Left kidney (tissue), 2 donors: ENCODE measurements around the gene ZNF789. TPM values are rescaled to one million over a fixed set of nuclear protein-coding genes. Genes with fewer than 3 reads are reported as not detected.

Experiments used
- DNase-seq: peaks from one replicate; pipeline ENCODE4 v3.0.0-alpha.2; 2013
- polyA plus RNA-seq: library from polyadenylated mRNA; unstranded; fragments of 120-200 nt; gene quantifications from one replicate; pipeline ENCODE4 v1.2.1, GENCODE V29; 2013; ENCODE audit not compliant: insufficient read length

The ZNF789 gene
- polyA plus RNA-seq, 1 donor, result 75.5 TPM

- DNase-seq, result no peak
These were observed 15.5 kb upstream of the ZNF789 start for GRCh38 chr7:99457050-99457649.

- no peak for DNase-seq
These were observed 14.8 kb upstream of the ZNF789 start for GRCh38 chr7:99457650-99458493.

GRCh38 chr7:99459087-99459486 lies 13.6 kb upstream of the ZNF789 start:
- no peak for DNase-seq

GRCh38 chr7:99460651-99461050 lies 12.0 kb upstream of the ZNF789 start:
- no peak for DNase-seq

- DNase-seq, result no peak
These were observed 11.5 kb upstream of the ZNF789 start for GRCh38 chr7:99461221-99461620.

GRCh38 chr7:99465421-99465768 lies 7.3 kb upstream of the ZNF789 start:
- DNase-seq, result no peak

GRCh38 chr7:99468336-99468918 lies 4.3 kb upstream of the ZNF789 start:
- DNase-seq, result no peak

GRCh38 chr7:99469381-99470065 lies 3.2 kb upstream of the ZNF789 start:
- no peak for DNase-seq

GRCh38 chr7:99473315-99473596 lies 566 bp downstream of the ZNF789 start:
- DNase-seq, result peak; percentile 31

GRCh38 chr7:99476107-99476506 lies 3.4 kb downstream of the ZNF789 start:
- DNase-seq, result no peak

- no peak for DNase-seq
These were observed 6.1 kb downstream of the ZNF789 start for GRCh38 chr7:99478464-99479440.

GRCh38 chr7:99485094-99485493 lies 12.4 kb downstream of the ZNF789 start:
- DNase-seq, result no peak

GRCh38 chr7:99489235-99489634 lies 16.5 kb downstream of the ZNF789 start:
- DNase-seq, result no peak

GRCh38 chr7:99490878-99491277 lies 18.2 kb downstream of the ZNF789 start:
- DNase-seq, result no peak

- DNase-seq, result no peak
These were observed 21.1 kb downstream of the ZNF789 start for GRCh38 chr7:99493823-99494222.

GRCh38 chr7:99497766-99498545 lies 25.3 kb downstream of the ZNF789 start:
- DNase-seq, result no peak

GRCh38 chr7:99498546-99498944 lies 25.9 kb downstream of the ZNF789 start:
- DNase-seq, result no peak

- DNase-seq, result no peak
These were observed 26.7 kb downstream of the ZNF789 start for GRCh38 chr7:99499371-99499720.

GRCh38 chr7:99499721-99500636 lies 27.3 kb downstream of the ZNF789 start, which contains the start of gene ZNF394:
Gene ZNF394 (minus strand): TSS chr7:99500281. CDS start chr7:99500093, 188 bp downstream.
- peak; percentile 94 for DNase-seq

- DNase-seq, result no peak
These were observed 27.9 kb downstream of the ZNF789 start for GRCh38 chr7:99500637-99501009.
